Measurements from ENCODE around the gene PALM3. TPM values are rescaled to one million over a fixed set of nuclear protein-coding genes. Genes with fewer than 3 reads are reported as not detected.
A peak's percentile ranks its signal among the peaks of the same experiment; 100 is the strongest.

Gene PALM3
- total RNA-seq, 5 donors from 2014 or later (not counting 1 experiment from before 2014, with no cell fraction given) = 0.16 to 0.39 TPM; not detected in 3

DNA sequence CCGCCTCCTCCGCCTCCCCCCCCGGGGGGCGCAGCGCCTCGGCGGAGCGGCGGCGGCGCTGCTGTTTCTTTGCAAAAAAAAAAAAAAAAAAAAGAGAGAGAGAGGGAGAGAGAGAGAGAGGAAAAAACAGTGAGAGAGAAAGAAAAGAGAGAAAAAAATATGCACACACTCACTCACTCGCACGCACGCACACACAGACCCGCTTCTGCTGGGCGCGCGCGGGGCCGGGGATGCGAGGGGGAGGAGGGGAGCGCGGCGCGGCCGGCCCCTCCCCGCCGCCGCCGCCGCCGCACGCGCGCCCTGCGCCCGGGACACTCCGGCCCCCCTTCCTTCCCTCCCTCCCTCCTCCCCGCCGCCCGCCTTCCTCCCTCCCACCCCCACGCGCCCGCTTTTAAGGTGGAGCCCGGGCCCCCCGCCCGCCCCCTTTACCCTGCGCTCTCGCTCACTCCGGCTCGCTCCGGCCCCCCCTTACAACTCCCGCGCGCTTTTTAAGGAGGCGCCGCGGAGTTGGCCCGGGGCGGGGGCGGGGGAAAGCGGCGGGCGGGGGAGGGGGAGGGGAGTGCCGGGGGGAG, 28.7 kb upstream of the PALM3 start, which contains the start of gene SAMD1:
Gene SAMD1, minus strand, starts transcription at position 243 of the 572 bp plus-strand sequence.
- peak within 1 kb of the TSS; percentile 87 to 90 for H3K4me3 ChIP-seq (ENCODE audit: control insufficient read depth in 1 of 2, extremely low read depth in 1 of 2, low read length in 1 of 2)
- Mint-ChIP-seq H3K27me3 (peaks cover 0 to 2% of the 10 kb centered on the region in 2 donors), H3K4me3 (peak within 1 kb of the TSS; percentile 89 to 100 (median 99)), H3K9me3 (peaks cover 0 to 7% (median 0%) of the 10 kb centered on the region in 3 donors), H3K4me1 (peaks cover 15 to 24% (median 17%) of the 10 kb centered on the region in 3 donors), H3K36me3 (peaks cover 10% of the 10 kb centered on the region), H3K27ac (peak within 1 kb of the TSS; percentile 100)
- POLR2A ChIA-PET = no interaction called here
- no CpG with 5 or more reads among the region's 65 CpGs for WGBS (ENCODE audit: insufficient coverage)
- DNase-seq (peak; percentile 74 to 92 (median 84)), ATAC-seq (replicated peaks in 1 of 4) (peak; percentile 64 to 74 (median 66))
- CTCF ChIA-PET = interaction anchor here in 1 of 2 donors (0.6 to 1.5 kb wide), 2 partner anchors 46 kb away, joined by 3 read pairs; partner anchors contain the start of gene ASF1B
- peak within 1 kb of the TSS; percentile 62 for H3K27ac ChIP-seq (ENCODE audit: low read length)
- no peaks in the 10 kb centered on the region for H3K27me3 ChIP-seq (replicated peaks in 1 of 2; ENCODE audit: control insufficient read depth in 2 of 2, extremely low read depth in 1 of 2, insufficient read depth in 2 of 2, low read length in 1 of 2)
- peaks cover 6% of the 10 kb centered on the region in 2 donors for H3K36me3 ChIP-seq (ENCODE audit: control insufficient read depth in 2 of 2, extremely low read depth in 1 of 2, insufficient read depth in 1 of 2, low read length in 1 of 2)
- H3K9me3 ChIP-seq = no peaks in the 10 kb centered on the region
- peaks cover 0 to 23% of the 10 kb centered on the region in 2 experiments for H3K4me1 ChIP-seq (ENCODE audit: control insufficient read depth in 1 of 2, extremely low read depth in 1 of 2, insufficient read depth in 2 of 2, low read length in 2 of 2)

DNA sequence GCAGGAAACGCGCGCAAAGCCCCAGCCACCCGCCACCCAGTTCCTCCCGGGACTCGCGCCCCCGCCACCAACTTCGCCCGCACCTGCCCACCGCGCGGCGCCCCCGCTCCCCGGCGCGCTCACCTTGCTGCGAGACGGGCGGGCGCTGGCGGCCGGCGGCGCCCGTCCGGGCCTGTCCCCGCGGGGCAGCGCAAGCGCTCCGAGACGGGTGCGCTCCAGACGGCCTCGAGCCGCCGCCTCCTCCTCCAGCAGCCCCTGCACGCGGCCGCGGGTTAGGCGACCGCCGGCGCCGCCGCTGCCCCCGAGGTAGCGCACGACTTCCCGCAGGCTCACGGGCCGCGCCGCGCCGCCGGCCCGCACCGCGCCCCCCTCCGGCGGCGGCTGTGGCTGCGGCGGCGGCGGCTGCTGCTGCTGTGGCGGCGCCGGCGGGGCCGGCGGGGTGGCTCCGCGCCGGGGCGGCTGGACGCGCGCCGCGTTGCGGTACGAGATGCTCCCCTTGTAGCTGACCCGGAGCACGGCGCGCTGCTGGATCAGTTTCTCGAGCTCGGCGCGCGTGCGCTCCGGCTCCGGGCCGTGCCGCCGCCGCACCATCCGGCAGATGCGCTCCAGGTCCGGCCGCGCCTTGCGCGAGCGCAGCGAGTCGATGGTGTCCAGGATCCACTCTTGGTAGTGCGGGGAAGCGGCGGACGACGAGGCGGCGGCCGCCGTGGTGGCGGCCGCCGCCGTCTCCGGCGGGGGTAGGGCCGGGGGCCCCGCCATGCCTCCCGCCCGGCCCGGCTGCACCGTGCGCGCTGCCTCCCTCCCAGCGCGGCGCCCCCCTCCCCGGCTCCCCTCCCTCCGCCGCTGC, 28.0 kb upstream of the PALM3 start:
- ChIA-PET POLR2A (no interaction called here), CTCF (interaction anchor here in 1 of 2 donors (0.6 kb wide), 1 partner anchor 46 kb away, joined by 3 read pairs; the partner anchor contains the start of gene ASF1B)
- H3K4me3 Mint-ChIP-seq = peak overlapping the region; percentile 72 to 84 (median 79)
- H3K4me1 Mint-ChIP-seq = peaks cover 15 to 24% (median 17%) of the 10 kb centered on the region in 3 donors
- H3K27me3 Mint-ChIP-seq = peaks cover 0 to 2% of the 10 kb centered on the region in 2 donors
- Histone ChIP-seq H3K4me1 (ENCODE audit: control insufficient read depth in 1 of 2, extremely low read depth in 1 of 2, insufficient read depth in 2 of 2, low read length in 2 of 2) (peaks cover 0 to 23% of the 10 kb centered on the region in 2 experiments), H3K27me3 (replicated peaks in 1 of 2; ENCODE audit: control insufficient read depth in 2 of 2, extremely low read depth in 1 of 2, insufficient read depth in 2 of 2, low read length in 1 of 2) (no peaks in the 10 kb centered on the region), H3K36me3 (ENCODE audit: control insufficient read depth in 2 of 2, extremely low read depth in 1 of 2, insufficient read depth in 1 of 2, low read length in 1 of 2) (peaks cover 6% of the 10 kb centered on the region in 2 donors), H3K9me3 (no peaks in the 10 kb centered on the region), H3K4me3 (ENCODE audit: control insufficient read depth in 1 of 2, extremely low read depth in 1 of 2, low read length in 1 of 2) (peak overlapping the region; percentile 44 to 56), H3K27ac (ENCODE audit: low read length) (no peak overlapping the region)
- H3K36me3 Mint-ChIP-seq = peaks cover 10% of the 10 kb centered on the region
- ATAC-seq (replicated peaks in 1 of 4) (peak; percentile 10 to 21 (median 12)), DNase-seq (peak in 23 of 35 experiments; percentile 20 to 73 (median 41))
- WGBS (ENCODE audit: insufficient coverage) = under 1% methylated on average over 123 of the region's 142 CpGs
- H3K27ac Mint-ChIP-seq = peak overlapping the region; percentile 56 to 84
- H3K9me3 Mint-ChIP-seq = peaks cover 0 to 7% (median 0%) of the 10 kb centered on the region in 3 donors

DNA sequence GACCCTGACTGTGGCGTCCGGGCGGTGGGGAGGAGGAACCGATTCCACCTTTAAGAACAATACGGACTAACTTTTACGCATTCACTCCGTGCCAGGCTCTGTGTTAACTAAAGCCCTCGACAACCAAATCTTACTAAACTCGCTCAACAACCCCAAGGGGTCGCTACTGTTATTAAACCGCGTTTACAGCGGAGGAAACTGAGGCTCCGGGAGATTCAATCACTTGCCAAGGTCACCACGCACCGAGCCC, 27.5 kb upstream of the PALM3 start:
- ChIA-PET CTCF (no interaction called here), POLR2A (interaction anchor here in 1 of 2 donors (0.8 kb wide), 1 partner anchor 16 kb away, joined by 3 read pairs; no protein-coding TSS in a partner anchor)
- peak overlapping the region in 1 of 2 donors; percentile 35 for H3K4me3 ChIP-seq (ENCODE audit: control insufficient read depth in 1 of 2, extremely low read depth in 1 of 2, low read length in 1 of 2)
- peaks cover 0 to 7% (median 0%) of the 10 kb centered on the region in 3 donors for H3K9me3 Mint-ChIP-seq
- ATAC-seq (replicated peaks in 1 of 4) (no peak), DNase-seq (peak in 4 of 35 experiments; percentile 12 to 56 (median 25))
- H3K4me1 ChIP-seq (ENCODE audit: control insufficient read depth in 1 of 2, extremely low read depth in 1 of 2, insufficient read depth in 2 of 2, low read length in 2 of 2) = peaks cover 0 to 23% of the 10 kb centered on the region in 2 experiments
- H3K27me3 ChIP-seq (replicated peaks in 1 of 2; ENCODE audit: control insufficient read depth in 2 of 2, extremely low read depth in 1 of 2, insufficient read depth in 2 of 2, low read length in 1 of 2) = no peaks in the 10 kb centered on the region
- WGBS (ENCODE audit: insufficient coverage) = 21% methylated on average over 14 of the region's 16 CpGs
- H3K27ac ChIP-seq (ENCODE audit: low read length) = no peak overlapping the region
- H3K36me3 ChIP-seq (ENCODE audit: control insufficient read depth in 2 of 2, extremely low read depth in 1 of 2, insufficient read depth in 1 of 2, low read length in 1 of 2) = peaks cover 6% of the 10 kb centered on the region in 2 donors
- peaks cover 10% of the 10 kb centered on the region for H3K36me3 Mint-ChIP-seq
- H3K9me3 ChIP-seq = no peaks in the 10 kb centered on the region
- H3K4me3 Mint-ChIP-seq = peak overlapping the region; percentile 72 to 84 (median 73)
- H3K27me3 Mint-ChIP-seq = peaks cover 0 to 2% of the 10 kb centered on the region in 2 donors
- peaks cover 15 to 22% (median 17%) of the 10 kb centered on the region in 3 donors for H3K4me1 Mint-ChIP-seq
- peak overlapping the region; percentile 56 to 84 for H3K27ac Mint-ChIP-seq

DNA sequence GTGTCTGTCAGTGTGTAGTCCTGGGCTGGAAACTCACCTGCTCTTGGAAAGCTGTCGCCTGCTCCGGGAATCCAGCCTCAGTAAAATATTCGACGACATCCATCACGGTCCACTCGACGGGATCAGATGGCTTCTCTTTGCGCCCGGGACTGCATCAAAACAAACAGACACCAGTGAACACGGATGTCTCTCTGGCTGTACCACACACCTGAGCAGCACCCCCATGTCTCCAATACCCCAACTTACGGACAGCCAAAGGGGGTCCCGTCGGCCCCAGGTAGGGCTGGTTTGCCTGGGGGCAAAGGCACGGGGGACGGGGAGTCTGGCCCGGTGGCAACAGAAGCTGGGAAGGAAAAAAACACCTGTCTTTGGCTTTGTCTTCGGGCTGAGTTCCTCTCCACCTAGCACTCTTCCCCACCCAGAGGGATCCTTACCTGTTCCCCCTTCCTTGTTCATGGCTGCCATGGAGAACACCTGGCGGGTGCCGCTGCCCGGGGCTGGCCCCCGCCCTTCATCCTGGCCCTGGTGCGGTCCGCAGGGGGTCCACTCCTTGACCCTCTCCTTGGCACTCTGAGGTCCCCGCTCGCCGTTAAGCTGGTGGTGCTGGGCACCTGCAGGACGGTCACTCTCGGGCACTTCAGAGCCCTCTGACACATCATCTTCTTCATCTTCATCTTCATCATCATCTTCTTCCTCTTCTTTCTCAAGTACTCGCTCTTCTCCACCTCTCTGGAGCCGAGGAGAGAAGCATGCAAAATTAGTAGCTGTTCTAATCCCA, 26.9 kb upstream of the PALM3 start:
- WGBS (ENCODE audit: insufficient coverage) = 97% methylated on average over 26 of the region's 30 CpGs
- H3K4me3 Mint-ChIP-seq = peak overlapping the region; percentile 72 to 84 (median 73)
- ChIA-PET POLR2A (interaction anchor here in 1 of 2 donors (0.8 kb wide), 1 partner anchor 16 kb away, joined by 3 read pairs; no protein-coding TSS in a partner anchor), CTCF (no interaction called here)
- peak overlapping the region; percentile 56 to 84 for H3K27ac Mint-ChIP-seq
- DNase-seq (no peak), ATAC-seq (replicated peaks in 1 of 4) (no peak)
- H3K27me3 Mint-ChIP-seq = peaks cover 0 to 2% of the 10 kb centered on the region in 2 donors
- Histone ChIP-seq H3K27me3 (replicated peaks in 1 of 2; ENCODE audit: control insufficient read depth in 2 of 2, extremely low read depth in 1 of 2, insufficient read depth in 2 of 2, low read length in 1 of 2) (no peaks in the 10 kb centered on the region), H3K9me3 (no peaks in the 10 kb centered on the region), H3K36me3 (ENCODE audit: control insufficient read depth in 2 of 2, extremely low read depth in 1 of 2, insufficient read depth in 1 of 2, low read length in 1 of 2) (peaks cover 6% of the 10 kb centered on the region in 2 donors), H3K4me3 (ENCODE audit: control insufficient read depth in 1 of 2, extremely low read depth in 1 of 2, low read length in 1 of 2) (peak overlapping the region in 1 of 2 donors; percentile 35), H3K27ac (ENCODE audit: low read length) (no peak overlapping the region), H3K4me1 (ENCODE audit: control insufficient read depth in 1 of 2, extremely low read depth in 1 of 2, insufficient read depth in 2 of 2, low read length in 2 of 2) (peaks cover 0 to 23% of the 10 kb centered on the region in 2 experiments)
- peaks cover 10% of the 10 kb centered on the region for H3K36me3 Mint-ChIP-seq
- H3K4me1 Mint-ChIP-seq = peaks cover 15 to 23% (median 17%) of the 10 kb centered on the region in 3 donors
- peaks cover 0 to 7% (median 0%) of the 10 kb centered on the region in 3 donors for H3K9me3 Mint-ChIP-seq

DNA sequence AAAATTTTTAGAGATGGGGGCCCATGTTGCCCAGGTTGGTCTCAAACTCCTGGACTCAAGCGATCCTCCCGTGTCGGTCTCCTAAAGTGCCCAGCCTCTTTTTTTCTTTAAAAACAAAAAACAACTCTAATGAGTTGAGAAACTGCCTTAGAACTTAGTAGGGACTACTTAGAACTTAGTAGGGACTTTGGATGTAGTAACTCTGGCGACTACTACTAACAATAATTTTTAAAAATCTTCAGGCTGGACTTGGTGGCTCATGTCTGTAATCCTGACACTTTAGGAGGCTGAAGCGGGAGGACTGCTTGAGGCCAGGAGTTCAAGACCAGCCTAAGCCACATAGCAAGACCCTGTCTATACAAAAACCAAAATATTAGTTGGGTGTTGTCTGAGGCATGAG, 24.2 kb upstream of the PALM3 start:
- no CpG with 5 or more reads among the region's 5 CpGs for WGBS (ENCODE audit: insufficient coverage)
- DNase-seq (no peak), ATAC-seq (replicated peaks in 1 of 4) (no peak)
- Mint-ChIP-seq H3K9me3 (no peaks in the 10 kb centered on the region), H3K27me3 (no peaks in the 10 kb centered on the region), H3K36me3 (peaks cover 10% of the 10 kb centered on the region), H3K4me1 (peaks cover 14 to 24% (median 21%) of the 10 kb centered on the region in 3 donors), H3K27ac (no peak overlapping the region), H3K4me3 (no peak overlapping the region)
- ChIA-PET CTCF (interaction anchor here in 1 of 2 donors (0.6 kb wide), 1 partner anchor 199 kb away, joined by 7 read pairs; no protein-coding TSS in a partner anchor), POLR2A (interaction anchor here in 1 of 2 donors (0.6 kb wide), 1 partner anchor 10 kb away, joined by 5 read pairs; no protein-coding TSS in a partner anchor)
- H3K27ac ChIP-seq (ENCODE audit: low read length) = no peak overlapping the region
- H3K36me3 ChIP-seq (ENCODE audit: control insufficient read depth in 2 of 2, extremely low read depth in 1 of 2, insufficient read depth in 1 of 2, low read length in 1 of 2) = peaks cover 6% of the 10 kb centered on the region in 2 donors
- H3K27me3 ChIP-seq (replicated peaks in 1 of 2; ENCODE audit: control insufficient read depth in 2 of 2, extremely low read depth in 1 of 2, insufficient read depth in 2 of 2, low read length in 1 of 2) = no peaks in the 10 kb centered on the region
- H3K4me3 ChIP-seq (ENCODE audit: control insufficient read depth in 1 of 2, extremely low read depth in 1 of 2, low read length in 1 of 2) = no peak overlapping the region
- peaks cover 6 to 20% of the 10 kb centered on the region in 2 experiments for H3K4me1 ChIP-seq (ENCODE audit: control insufficient read depth in 1 of 2, extremely low read depth in 1 of 2, insufficient read depth in 2 of 2, low read length in 2 of 2)
- H3K9me3 ChIP-seq = no peaks in the 10 kb centered on the region
